Activated T-cell treated with anti-CD3 and anti-CD28 coated beads, Interleukin-2, amount 50 U/mL, for 4 hours (primary cell): ENCODE data around the gene MRPL30. TPM values are rescaled to one million over a fixed set of nuclear protein-coding genes. Genes with fewer than 3 reads are reported as not detected.
"Not testable (repeated sequence)": the region's sequence is repeated elsewhere in the genome, so short reads cannot be mapped to it uniquely, and the experiment has no call there.

Experiments used
- ATAC-seq, 2 donors: fragments of 200-7000 bp; cut with Tn5 transposase; one replicate each; pipeline ENCODE4 v1.10.0; 2021
- DNase-seq: peaks from one replicate; pipeline ENCODE4 v3.0.0-alpha.2; 2020
- H3K27me3 Mint-ChIP-seq: one replicate; pipeline ENCODE4 v1.8.0; 2021; ENCODE audit warnings: low read depth, mixed read lengths
- H3K36me3 Mint-ChIP-seq: one replicate; pipeline ENCODE4 v1.8.0; 2022; ENCODE audit warnings: mixed read lengths; ENCODE audit not compliant: insufficient read depth
- H3K4me1 Mint-ChIP-seq: one replicate; pipeline ENCODE4 v1.8.0; 2021; ENCODE audit warnings: low read depth, mixed read lengths
- H3K4me3 Mint-ChIP-seq: one replicate; pipeline ENCODE4 v1.8.0; 2021; ENCODE audit warnings: mild to moderate bottlenecking, moderate library complexity, mixed read lengths
- H3K9me3 Mint-ChIP-seq: one replicate; pipeline ENCODE4 v1.8.0; 2021; ENCODE audit warnings: mixed read lengths
- total RNA-seq, 3 donors: library from RNA; stranded (reverse); gene quantifications; one replicate each; pipeline ENCODE4 v1.2.1, GENCODE V29; 2021

The MRPL30 gene
- total RNA-seq, 3 donors from 2014 or later: 28.2 to 30.2 (median 29.7) TPM

DNA sequence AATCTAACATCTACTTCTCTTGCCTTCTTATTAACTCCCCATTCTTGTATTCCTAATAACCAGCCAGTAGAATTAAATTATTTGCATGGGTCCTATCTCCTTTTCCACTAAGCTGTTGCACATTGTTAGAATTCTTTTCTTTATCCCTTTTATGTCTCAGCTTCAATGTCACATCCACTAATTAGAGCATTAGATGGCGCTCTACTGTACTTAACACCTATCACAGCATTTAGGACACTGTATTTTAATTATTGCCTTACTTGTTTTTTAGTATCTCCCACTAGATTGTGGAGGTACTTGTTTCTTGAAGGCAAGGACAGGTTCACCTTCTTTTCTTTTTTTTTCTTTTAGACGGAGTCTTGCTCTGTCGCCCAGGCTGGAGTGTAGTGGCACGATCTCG, 22.4 kb upstream of the MRPL30 start:
- Mint-ChIP-seq H3K27me3 (no peaks in the 10 kb centered on the region), H3K4me3 (no peak overlapping the region), H3K4me1 (peaks cover 33% of the 10 kb centered on the region), H3K36me3 (peaks cover 24% of the 10 kb centered on the region), H3K9me3 (no peaks in the 10 kb centered on the region)
- DNase-seq (no peak), ATAC-seq (no peak)

DNA sequence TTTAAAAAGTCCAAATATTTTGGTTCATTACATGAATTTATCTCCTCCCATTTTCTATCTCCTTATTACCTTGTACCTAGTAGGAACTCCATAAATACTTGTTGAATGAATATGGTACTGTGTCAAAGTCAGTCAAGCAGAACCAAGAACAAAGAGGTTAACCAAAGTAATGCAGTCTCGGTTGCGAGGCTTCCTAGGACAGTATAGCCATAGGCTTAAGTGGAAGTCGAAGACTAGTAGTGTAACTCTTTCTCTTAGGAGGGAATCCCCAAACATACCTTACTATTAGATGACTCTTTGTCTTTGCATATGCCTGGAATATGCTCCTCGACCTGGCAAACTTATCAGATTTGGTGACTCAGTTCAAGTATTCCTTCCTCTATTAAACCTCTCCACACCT, 21.4 kb upstream of the MRPL30 start:
- H3K27me3 Mint-ChIP-seq: no peaks in the 10 kb centered on the region
- H3K4me1 Mint-ChIP-seq: peaks cover 33% of the 10 kb centered on the region
- DNase-seq: no peak
- H3K4me3 Mint-ChIP-seq: no peak overlapping the region
- no peak for ATAC-seq
- no peaks in the 10 kb centered on the region for H3K9me3 Mint-ChIP-seq
- H3K36me3 Mint-ChIP-seq: peaks cover 30% of the 10 kb centered on the region

DNA sequence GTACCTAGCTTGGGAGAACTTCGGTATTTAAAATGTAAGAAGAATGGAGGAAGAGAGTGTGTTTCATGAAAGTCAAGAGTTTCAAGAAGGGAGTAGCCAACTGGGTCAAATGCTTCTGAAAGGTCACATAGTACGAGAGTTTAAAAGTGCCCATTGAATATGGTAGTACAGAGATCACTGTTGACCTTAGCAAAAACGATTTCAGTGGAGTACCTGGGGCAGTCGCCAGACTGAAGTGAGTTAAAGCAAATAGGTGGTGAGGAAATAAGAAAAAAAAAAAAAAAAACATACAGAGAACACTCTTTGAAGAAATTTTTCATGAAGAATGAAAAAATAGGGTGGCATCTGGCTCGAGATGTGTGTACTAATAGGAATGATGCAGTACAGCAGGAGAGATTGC, 14.8 kb upstream of the MRPL30 start:
- ATAC-seq (no peak), DNase-seq (no peak)
- H3K27me3 Mint-ChIP-seq: no peaks in the 10 kb centered on the region
- peaks cover 12% of the 10 kb centered on the region for H3K4me1 Mint-ChIP-seq
- no peak overlapping the region for H3K4me3 Mint-ChIP-seq
- peaks cover 43% of the 10 kb centered on the region for H3K36me3 Mint-ChIP-seq
- H3K9me3 Mint-ChIP-seq: no peaks in the 10 kb centered on the region

DNA sequence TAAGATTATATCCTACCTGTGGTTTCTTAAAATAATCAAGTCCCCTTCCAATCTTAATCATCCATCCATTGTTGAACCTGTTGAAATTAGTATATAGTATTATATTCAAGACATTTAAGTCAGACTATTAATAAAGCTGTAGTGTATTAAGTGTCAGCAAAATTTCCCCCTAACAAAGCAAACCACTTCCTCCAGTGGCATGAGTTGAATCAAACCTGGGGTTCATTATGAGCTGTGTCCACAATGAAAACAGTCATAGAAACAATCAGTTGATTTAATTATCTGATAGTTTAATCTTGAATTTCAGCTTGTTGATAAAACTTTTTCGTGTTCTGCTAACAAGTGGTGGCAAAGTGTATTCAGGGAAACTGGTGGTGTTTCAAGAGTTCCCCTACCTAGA, 11.4 kb upstream of the MRPL30 start:
- peaks cover 38% of the 10 kb centered on the region for H3K36me3 Mint-ChIP-seq
- H3K4me1 Mint-ChIP-seq: peaks cover 17% of the 10 kb centered on the region
- ATAC-seq: no peak
- no peak for DNase-seq
- H3K4me3 Mint-ChIP-seq: no peak overlapping the region
- no peaks in the 10 kb centered on the region for H3K27me3 Mint-ChIP-seq
- no peaks in the 10 kb centered on the region for H3K9me3 Mint-ChIP-seq

DNA sequence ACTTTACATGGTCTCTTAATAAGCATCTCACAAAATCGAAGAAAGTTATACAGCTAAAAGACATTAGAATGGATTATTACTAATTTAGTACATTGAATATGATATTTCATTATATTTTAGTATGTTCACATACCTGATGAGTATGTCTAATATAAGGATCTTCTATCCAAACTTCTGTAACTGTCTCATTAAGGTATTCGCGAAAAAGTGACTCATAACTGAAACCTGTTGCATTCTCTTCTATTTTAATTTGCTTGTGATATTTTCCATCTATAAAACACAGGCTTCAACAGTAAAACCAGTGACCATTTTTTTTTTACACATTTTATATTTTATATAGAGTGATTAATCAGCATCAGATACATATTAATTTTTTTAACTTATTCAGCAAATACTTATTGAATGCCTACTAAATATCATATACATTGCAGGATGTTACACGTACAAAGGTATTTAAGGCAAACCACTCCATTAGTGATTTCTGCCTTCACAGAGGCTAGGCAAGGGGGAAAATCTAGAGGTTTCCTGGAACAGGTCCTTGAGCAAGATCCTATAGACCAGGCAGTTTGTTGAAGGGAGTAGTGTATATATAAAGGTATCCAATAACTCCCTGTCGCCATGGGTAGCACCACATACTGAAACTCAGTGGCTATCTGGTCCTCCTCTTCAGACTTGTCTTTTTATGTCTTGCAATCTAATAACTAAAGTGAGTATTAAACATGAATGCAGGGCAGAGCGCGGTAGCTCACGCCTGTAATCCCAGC, 9.4 kb upstream of the MRPL30 start:
- ATAC-seq (no peak), DNase-seq (no peak)
- no peaks in the 10 kb centered on the region for H3K27me3 Mint-ChIP-seq
- no peaks in the 10 kb centered on the region for H3K9me3 Mint-ChIP-seq
- peaks cover 27% of the 10 kb centered on the region for H3K36me3 Mint-ChIP-seq
- no peak overlapping the region for H3K4me3 Mint-ChIP-seq
- H3K4me1 Mint-ChIP-seq: peaks cover 30% of the 10 kb centered on the region

DNA sequence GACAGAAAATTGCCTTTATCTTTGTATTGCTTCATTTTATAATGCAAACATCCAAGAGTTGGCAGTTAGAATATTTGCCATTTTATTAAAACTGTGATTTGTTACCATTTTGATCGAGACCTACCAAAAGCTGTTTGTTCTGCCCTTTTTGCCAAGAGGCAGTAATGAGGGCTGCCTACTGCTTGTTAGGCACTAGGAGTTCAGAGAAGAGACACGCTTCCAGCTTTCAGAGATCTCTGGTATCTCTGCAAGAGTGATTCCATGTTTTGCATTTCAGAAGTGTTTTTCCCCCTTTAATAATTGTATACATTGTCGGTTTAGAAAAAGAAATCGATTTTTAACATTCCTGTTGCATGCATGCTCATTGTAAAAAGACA, 628 bp downstream of the MRPL30 start:
- DNase-seq (no peak), ATAC-seq (no peak)
- peaks cover 56% of the 10 kb centered on the region for H3K4me1 Mint-ChIP-seq
- H3K4me3 Mint-ChIP-seq: peak overlapping the region; percentile 100
- no peaks in the 10 kb centered on the region for H3K27me3 Mint-ChIP-seq
- peaks cover 14% of the 10 kb centered on the region for H3K36me3 Mint-ChIP-seq
- no peaks in the 10 kb centered on the region for H3K9me3 Mint-ChIP-seq

DNA sequence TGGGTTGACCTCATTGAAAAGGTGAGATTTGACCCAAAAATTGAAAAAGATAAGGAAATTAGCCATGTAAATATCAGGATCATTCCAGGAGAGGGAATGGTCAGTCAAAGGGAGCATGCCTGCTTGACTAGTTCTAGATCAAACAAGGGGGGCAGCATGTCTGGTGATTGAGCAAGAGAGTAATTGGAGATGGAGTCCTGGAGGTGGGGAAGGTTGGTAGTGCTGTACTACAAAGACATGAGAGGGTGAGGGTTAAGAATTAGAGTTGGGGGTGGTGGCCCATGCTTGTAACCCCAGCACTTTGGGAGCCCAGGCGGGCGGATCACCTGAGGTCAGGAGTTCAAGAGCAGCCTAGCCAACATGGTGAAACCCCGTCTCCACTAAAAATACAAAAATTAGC, 2.0 kb downstream of the MRPL30 start:
- peaks cover 47% of the 10 kb centered on the region for H3K4me1 Mint-ChIP-seq
- ATAC-seq (no peak), DNase-seq (no peak)
- no peaks in the 10 kb centered on the region for H3K27me3 Mint-ChIP-seq
- H3K9me3 Mint-ChIP-seq: no peaks in the 10 kb centered on the region
- H3K36me3 Mint-ChIP-seq: peaks cover 12% of the 10 kb centered on the region
- H3K4me3 Mint-ChIP-seq: peak overlapping the region; percentile 100

DNA sequence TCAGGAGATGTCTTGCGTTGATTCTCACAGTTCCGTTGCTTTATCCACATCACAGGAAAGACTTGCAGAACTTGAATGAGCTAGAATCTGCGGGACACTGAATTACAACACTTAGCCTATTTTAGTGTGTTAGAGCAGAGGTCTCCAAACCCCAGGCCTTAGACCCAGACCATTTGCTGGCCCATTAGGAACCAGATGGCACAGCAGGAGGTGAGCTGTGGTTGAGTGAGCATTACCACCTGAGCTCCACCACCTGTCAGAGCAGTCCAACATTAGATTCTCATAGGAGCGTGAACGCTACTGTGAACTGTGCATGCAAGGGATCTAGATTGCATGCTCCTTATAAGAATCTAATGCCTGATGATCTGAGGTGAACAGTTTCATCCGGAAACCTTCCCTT, 3.8 kb downstream of the MRPL30 start:
- Mint-ChIP-seq H3K36me3 (peaks cover 16% of the 10 kb centered on the region), H3K4me3 (no peak overlapping the region)
- no peak for ATAC-seq

DNA sequence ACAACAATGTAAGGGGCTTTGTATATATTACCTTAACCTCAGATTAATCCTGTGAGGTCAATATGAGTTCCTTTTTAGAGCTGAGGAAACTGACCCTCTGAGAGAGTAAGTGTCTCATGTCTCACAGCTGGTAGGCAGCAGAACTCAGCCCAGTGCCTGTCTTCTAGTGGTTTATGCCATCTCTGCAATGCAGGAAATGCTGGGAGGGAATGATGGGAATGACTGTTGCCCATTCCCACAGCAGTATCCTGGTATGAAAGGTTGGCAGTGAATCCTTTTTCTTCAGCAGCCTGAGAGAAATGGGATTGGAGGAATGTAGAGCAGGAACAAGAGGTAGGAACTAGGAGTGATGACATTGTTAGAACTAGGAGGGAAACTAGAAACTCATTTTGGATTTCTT, 6.0 kb downstream of the MRPL30 start:
- ATAC-seq (no peak), DNase-seq (no peak)
- Mint-ChIP-seq H3K4me3 (no peak overlapping the region), H3K36me3 (peaks cover 25% of the 10 kb centered on the region), H3K9me3 (no peaks in the 10 kb centered on the region), H3K27me3 (no peaks in the 10 kb centered on the region), H3K4me1 (peaks cover 25% of the 10 kb centered on the region)

More for the DNA sequence above, 3.8 kb downstream of the MRPL30 start:
- H3K27me3 Mint-ChIP-seq: no peaks in the 10 kb centered on the region
- no peak for DNase-seq
- peaks cover 34% of the 10 kb centered on the region for H3K4me1 Mint-ChIP-seq
- H3K9me3 Mint-ChIP-seq: no peaks in the 10 kb centered on the region

DNA sequence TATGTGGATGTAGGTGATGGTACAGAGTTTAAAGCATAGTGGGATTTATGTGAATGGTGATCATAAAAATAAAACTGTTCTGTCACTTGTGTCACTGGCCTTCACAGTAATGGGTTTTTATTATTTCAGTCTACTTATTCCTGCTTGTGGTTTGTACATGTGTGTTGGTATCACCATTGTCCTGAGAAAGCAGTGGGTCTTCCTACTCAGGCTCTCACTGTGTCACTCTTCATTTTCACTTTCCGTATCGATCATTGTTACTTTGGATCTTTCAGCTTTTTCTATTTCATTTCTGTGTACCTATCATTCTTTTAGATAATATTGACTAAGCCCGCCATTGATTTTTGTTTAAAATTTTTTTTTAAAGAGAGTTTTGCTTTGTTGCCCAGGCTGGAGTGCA, 7.4 kb downstream of the MRPL30 start:
- no peaks in the 10 kb centered on the region for H3K27me3 Mint-ChIP-seq
- peak in 1 of 2 donors; percentile 18 for ATAC-seq
- H3K4me3 Mint-ChIP-seq: no peak overlapping the region
- H3K36me3 Mint-ChIP-seq: peaks cover 31% of the 10 kb centered on the region
- no peak for DNase-seq
- H3K9me3 Mint-ChIP-seq: no peaks in the 10 kb centered on the region
- peaks cover 20% of the 10 kb centered on the region for H3K4me1 Mint-ChIP-seq

DNA sequence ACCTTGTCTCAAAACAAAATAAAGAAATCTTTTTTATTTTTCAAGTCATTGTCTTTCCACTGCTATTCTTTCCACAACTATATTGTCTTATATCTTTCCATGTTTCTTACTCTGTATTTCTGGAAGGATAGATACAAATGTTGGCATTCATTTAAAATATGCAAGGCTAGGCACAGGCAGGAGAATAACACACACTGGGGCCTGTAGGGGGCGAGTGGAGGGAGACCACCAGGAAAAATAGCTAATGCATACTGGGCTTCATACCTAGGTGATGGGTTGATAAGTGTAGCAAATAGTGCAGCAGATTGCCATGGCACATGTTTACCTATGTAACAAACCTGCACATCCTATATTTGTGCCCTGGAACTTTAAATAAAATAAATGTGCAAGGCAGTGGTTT, 9.6 kb downstream of the MRPL30 start:
- Mint-ChIP-seq H3K4me1 (peaks cover 9% of the 10 kb centered on the region), H3K4me3 (no peak overlapping the region), H3K9me3 (no peaks in the 10 kb centered on the region), H3K27me3 (no peaks in the 10 kb centered on the region), H3K36me3 (peaks cover 38% of the 10 kb centered on the region)
- DNase-seq (no peak), ATAC-seq (no peak)

DNA sequence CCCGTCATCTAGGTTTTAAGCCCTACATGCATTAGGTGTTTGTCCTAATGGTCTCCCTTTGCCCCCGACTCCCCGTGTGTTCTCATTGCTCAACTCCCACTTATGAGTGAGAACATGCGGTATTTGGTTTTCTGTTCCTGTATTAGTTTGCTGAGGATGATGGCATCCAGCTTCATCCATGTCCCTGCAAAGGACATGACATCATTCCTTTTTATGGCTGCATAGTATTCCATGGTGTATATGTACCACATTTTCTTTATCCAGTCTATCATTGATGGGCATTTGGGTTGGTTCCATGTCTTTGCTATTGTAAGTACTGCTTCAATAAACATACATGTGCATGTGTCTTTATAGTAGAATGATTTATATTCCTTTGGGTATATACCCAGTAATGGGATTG, 11.4 kb downstream of the MRPL30 start:
- H3K4me3 Mint-ChIP-seq, ATAC-seq, H3K4me1 Mint-ChIP-seq, H3K9me3 Mint-ChIP-seq, H3K27me3 Mint-ChIP-seq, DNase-seq: not testable (repeated sequence)
- peaks cover 44% of the 10 kb centered on the region for H3K36me3 Mint-ChIP-seq

DNA sequence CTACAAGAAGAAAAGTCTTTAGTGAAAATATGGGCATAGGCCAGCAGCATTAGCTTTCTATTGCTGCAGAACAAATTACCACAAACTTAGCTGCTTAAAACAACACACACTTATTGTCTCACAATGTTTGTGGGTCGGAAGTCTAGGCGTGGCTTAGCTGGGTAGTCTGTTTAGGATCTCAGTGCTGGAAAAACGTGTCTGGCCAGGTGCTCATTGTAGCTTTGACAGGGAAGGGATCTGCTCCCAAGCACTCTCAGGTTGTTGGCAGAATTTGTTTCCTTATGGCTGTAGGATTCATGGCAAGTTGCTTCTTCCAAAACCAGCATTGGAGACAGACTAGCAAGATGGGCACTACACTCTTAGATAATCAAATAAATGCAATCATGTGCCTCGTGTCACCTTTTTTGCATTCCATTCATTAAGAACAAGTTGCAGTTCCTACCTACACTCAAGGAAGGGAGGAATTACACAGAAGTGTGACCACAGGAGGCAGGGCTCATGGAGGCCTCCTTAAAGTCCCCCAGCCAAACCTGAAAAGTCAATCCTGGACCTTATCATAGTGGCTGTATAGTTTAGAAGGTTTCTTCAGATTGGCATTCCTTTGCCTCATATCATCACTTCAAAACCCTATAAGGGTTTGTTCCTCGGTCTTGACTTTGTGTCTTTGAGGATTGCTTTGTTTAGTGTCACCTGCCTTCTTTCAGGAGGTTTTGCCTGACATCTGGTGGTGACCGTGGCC, 17.3 kb downstream of the MRPL30 start:
- ATAC-seq (no peak), DNase-seq (no peak)
- Mint-ChIP-seq H3K9me3 (no peaks in the 10 kb centered on the region), H3K4me1 (no peaks in the 10 kb centered on the region), H3K27me3 (no peaks in the 10 kb centered on the region), H3K36me3 (peaks cover 15% of the 10 kb centered on the region), H3K4me3 (no peak overlapping the region)

DNA sequence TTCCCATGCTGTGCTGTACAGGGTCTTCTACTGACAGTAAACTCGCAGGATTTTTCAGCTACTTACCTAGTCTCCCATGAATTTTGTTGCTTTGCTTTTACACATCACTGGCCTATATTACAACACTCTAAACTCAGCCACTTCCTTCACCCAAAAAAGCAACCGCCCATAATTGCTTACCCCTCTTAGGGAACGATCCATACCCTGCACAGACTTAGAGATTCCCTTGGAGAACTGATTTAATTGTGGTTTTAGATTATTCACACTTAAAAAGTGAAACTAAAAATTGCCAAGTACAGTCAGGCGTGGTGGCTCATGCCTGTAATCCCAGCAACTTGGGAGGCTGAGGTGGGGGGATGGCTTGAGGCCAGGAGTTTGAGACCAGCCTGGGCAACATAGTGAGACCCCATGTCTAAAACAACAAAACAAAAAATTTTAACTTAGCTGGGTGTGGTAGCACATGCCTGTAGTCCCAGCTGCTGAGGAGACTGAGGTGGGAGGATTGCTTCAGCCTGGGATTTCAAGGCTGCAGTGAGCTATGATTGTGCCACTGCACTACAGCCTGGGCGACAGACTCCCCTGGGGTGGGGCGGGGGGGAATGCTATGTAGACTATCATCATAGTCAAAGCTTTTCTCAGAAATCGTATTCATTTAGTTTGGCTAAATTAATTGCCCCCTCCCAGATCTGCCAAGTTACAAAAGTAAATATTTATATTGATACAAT, 19.3 kb downstream of the MRPL30 start:
- Mint-ChIP-seq H3K9me3 (no peaks in the 10 kb centered on the region), H3K27me3 (no peaks in the 10 kb centered on the region), H3K4me3 (no peak overlapping the region), H3K4me1 (no peaks in the 10 kb centered on the region), H3K36me3 (peaks cover 12% of the 10 kb centered on the region)
- no peak for DNase-seq
- no peak for ATAC-seq
